Fibroblast of the aortic adventitia (primary cell): ENCODE results near the gene RDH8. TPM values are rescaled to one million over a fixed set of nuclear protein-coding genes. Genes with fewer than 3 reads are reported as not detected.

Experiments
- DNase-seq: peaks from one replicate; pipeline ENCODE4 v3.0.0-alpha.2; 2010; ENCODE audit warnings: low read depth
- H3K4me3 ChIP-seq: 2 replicates; pipeline ENCODE4 v1.5.1; 2011; ENCODE audit warnings: low read depth, mild to moderate bottlenecking, control low read depth, low read length, moderate library complexity
- total RNA-seq: library from RNA; depleted of rRNA; stranded (reverse); fragments of >200 nt; gene quantifications from 2 replicates; pipeline ENCODE4 v1.2.3, GENCODE V29; 2012; ENCODE audit warnings: low replicate concordance
- TF ChIP-seq, protein P1 (sequence below): IDR thresholded peaks from 2 replicates; pipeline ENCODE4 v1.5.1; 2011; ENCODE audit warnings: mild to moderate bottlenecking, low read length, control low read depth, inconsistent platforms; ENCODE audit not compliant: insufficient read depth

Gene RDH8
- not detected in 2 replicates for total RNA-seq

GRCh38 chr19:10013316-10013715, at the start of gene RDH8:
RDH8 (plus strand) TSS chr19:10013483; CDS start chr19:10013498, 15 bp downstream.
- DNase-seq: no peak
- H3K4me3 ChIP-seq: no peak within 1 kb of the TSS
- TF ChIP-seq, protein P1, sequence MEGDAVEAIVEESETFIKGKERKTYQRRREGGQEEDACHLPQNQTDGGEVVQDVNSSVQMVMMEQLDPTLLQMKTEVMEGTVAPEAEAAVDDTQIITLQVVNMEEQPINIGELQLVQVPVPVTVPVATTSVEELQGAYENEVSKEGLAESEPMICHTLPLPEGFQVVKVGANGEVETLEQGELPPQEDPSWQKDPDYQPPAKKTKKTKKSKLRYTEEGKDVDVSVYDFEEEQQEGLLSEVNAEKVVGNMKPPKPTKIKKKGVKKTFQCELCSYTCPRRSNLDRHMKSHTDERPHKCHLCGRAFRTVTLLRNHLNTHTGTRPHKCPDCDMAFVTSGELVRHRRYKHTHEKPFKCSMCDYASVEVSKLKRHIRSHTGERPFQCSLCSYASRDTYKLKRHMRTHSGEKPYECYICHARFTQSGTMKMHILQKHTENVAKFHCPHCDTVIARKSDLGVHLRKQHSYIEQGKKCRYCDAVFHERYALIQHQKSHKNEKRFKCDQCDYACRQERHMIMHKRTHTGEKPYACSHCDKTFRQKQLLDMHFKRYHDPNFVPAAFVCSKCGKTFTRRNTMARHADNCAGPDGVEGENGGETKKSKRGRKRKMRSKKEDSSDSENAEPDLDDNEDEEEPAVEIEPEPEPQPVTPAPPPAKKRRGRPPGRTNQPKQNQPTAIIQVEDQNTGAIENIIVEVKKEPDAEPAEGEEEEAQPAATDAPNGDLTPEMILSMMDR: no peak

DNA sequence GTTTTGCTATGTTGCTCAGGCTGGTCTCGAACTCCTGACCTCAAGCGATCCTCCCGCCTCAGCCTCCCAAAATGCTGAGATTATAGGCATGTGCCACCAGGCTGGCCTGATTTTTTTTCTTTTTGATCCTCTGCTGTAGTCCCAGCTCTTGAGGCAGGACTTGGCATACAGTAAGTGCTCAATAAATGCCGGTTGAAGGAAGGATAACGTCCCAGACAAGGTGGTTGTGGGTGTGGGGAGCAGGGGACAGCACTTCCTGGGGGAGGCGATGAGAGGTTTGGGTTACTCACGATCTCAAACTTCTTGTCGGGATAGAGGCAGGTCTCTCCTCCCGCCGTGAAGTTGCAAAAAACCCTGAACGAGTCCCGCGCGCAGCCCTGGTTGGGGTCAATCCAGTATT, 47.3 kb upstream of the RDH8 start:
- H3K4me3 ChIP-seq: no peak overlapping the region
- DNase-seq: no peak
- TF ChIP-seq, protein P1: no peak

GRCh38 chr19:9966448-9966847, 46.8 kb upstream of the RDH8 start:
- no peak overlapping the region for H3K4me3 ChIP-seq
- no peak for DNase-seq
- TF ChIP-seq, protein P1: no peak

DNA sequence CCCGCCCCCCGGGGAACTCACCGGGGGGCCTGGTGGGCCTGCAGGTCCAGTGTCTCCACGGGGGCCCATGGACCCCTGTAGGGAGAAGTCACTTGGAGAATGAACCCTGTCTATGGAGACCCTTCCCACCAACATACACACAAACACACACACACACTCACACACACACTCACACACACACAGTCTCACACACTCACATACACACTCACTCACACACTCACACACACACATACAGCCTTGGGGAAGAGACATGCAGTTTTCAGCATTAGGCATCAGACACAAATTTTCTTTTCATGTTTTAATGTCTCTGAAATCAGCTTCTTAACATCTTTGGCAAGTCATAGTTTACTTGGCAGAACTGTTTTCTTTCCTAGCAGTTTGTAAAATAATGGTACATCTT, 46.0 kb upstream of the RDH8 start:
- TF ChIP-seq, protein P1: no peak
- no peak for DNase-seq
- H3K4me3 ChIP-seq: no peak overlapping the region

DNA sequence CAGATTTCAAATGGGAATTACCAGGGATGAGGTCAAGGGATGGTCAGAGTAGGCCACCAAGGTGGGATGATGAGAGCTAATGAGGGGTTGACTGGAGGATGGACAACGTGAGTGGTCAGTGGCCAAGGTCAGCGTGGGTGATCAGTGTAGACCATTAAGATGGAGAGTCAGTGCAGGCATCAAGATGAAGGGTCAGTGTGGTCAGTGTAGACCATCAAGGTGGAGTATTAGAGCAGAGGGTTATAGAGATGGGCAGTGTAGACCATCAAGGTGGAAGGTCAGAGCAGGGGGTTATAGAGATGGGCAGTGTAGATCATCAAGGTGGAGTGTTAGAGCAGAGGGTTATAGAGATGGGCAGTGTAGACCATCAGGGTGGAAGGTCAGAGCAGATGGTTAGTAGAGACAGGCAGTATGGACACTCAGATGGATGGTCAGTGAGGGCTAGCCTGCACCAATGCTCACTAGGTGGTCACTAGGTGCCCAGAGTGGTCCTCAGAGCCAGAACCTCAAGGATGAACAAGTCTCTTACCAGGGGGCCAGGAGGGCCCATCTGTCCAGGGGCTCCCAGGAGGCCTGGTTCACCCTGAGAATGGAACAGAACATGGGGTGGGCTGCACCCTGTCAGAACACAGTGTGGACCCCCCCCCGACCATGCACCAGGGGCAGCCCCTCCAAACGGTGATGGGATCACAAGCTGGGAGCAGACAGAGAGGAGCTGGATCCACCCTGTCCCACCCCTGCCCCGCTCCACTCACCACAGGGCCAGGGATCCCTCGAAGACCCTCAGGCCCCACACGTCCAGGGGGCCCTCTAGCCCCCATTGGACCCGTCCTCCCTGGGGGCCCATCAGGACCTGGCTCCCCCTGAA, 44.2 kb upstream of the RDH8 start:
- DNase-seq: no peak
- H3K4me3 ChIP-seq: no peak overlapping the region
- TF ChIP-seq, protein P1: no peak

GRCh38 chr19:9969688-9969975, 43.7 kb upstream of the RDH8 start:
- no peak for DNase-seq
- H3K4me3 ChIP-seq: no peak overlapping the region
- TF ChIP-seq, protein P1: no peak
